Brain microvascular endothelial cell (primary cell): Measurements from ENCODE around the gene KBTBD3.
"Not testable (repeated sequence)": the region's sequence is repeated elsewhere in the genome, so short reads cannot be mapped to it uniquely, and the experiment has no call there.

Experiments used
- DNase-seq: peaks from one replicate; pipeline ENCODE4 v3.0.0-alpha.2; 2020
- H3K27ac ChIP-seq: fragments of 250-450 bp; sonication (Bioruptor Pico); 2 replicates; pipeline ENCODE4 v1.5.1; 2020; ENCODE audit warnings: mild to moderate bottlenecking, moderate library complexity
- H3K27me3 ChIP-seq: fragments of 250-450 bp; sonication (Bioruptor Pico); replicated peaks from 2 replicates; pipeline ENCODE4 v1.5.1; 2020; ENCODE audit warnings: mild to moderate bottlenecking
- H3K36me3 ChIP-seq: fragments of 250-450 bp; sonication (Bioruptor Pico); replicated peaks from 2 replicates; pipeline ENCODE4 v1.5.1; 2020; ENCODE audit warnings: mild to moderate bottlenecking
- H3K4me3 ChIP-seq: 2 replicates; pipeline ENCODE4 v1.5.1; 2011; ENCODE audit warnings: low read depth, mild to moderate bottlenecking, control low read depth, low read length, moderate library complexity
- in situ Hi-C: cut with HindIII; loops from 2 replicates; pipeline ENCODE4 v1.10.0; 2017; ENCODE audit warnings: low sequenced_read_pairs, low pct_ligation_motif_present
- TF ChIP-seq, protein P1 (sequence below): IDR thresholded peaks from 2 replicates; pipeline ENCODE4 v1.5.1; 2011; ENCODE audit warnings: low read depth, mild to moderate bottlenecking, moderate library complexity, low read length, control low read depth, inconsistent platforms; ENCODE audit errors: missing control alignments

Gene KBTBD3

DNA sequence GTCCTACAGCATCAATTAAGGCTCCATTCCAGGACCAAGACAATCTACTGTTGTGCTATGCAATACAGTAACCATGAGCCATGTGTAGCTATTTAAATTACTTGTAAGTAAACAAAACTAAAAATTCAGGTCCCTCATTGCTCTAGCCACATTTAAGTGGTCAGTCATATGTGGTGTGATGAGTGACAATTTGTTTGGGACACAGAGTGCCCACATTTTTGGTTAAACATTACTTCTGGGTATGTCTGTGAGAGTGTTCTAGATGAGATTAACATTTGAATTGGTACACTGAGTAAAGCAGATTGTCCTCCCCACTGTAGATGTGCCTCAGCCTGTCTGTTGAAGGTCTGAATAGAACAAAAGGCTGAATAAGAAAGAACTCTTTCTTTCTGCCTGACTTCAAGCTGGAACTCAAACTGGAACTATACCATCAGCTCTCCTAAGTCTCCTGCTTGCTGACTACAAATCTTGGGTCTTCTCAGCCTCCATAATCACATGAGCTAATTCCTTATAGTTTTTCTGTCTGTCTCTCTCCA lies 15.8 kb downstream of the KBTBD3 start:
- TF ChIP-seq, protein P1, sequence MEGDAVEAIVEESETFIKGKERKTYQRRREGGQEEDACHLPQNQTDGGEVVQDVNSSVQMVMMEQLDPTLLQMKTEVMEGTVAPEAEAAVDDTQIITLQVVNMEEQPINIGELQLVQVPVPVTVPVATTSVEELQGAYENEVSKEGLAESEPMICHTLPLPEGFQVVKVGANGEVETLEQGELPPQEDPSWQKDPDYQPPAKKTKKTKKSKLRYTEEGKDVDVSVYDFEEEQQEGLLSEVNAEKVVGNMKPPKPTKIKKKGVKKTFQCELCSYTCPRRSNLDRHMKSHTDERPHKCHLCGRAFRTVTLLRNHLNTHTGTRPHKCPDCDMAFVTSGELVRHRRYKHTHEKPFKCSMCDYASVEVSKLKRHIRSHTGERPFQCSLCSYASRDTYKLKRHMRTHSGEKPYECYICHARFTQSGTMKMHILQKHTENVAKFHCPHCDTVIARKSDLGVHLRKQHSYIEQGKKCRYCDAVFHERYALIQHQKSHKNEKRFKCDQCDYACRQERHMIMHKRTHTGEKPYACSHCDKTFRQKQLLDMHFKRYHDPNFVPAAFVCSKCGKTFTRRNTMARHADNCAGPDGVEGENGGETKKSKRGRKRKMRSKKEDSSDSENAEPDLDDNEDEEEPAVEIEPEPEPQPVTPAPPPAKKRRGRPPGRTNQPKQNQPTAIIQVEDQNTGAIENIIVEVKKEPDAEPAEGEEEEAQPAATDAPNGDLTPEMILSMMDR = no peak
- in situ Hi-C loops = no loop called here
- Histone ChIP-seq H3K27ac (no peak overlapping the region), H3K4me3 (no peak overlapping the region), H3K27me3 (no peaks in the 10 kb centered on the region), H3K36me3 (no peaks in the 10 kb centered on the region)
- no peak for DNase-seq

DNA sequence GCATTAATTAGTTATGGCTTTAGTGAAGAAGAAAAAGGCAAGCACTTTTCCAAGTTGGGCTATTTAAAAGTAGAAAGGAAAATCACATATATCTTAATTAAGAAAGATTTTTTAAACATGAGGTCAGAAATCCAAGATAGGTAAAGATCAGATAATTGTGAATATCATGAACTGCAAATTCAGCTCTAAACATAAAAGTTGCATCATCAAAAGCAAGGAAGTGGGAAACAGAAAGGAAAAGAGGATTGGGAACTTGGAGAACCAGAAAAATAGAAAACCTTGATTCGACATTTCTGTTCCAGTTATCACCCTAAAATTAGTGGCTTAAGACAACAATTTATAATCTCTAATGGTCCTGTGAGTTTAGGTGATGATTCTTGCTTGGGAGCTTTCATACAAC lies 17.5 kb downstream of the KBTBD3 start:
- Histone ChIP-seq H3K27ac (no peak overlapping the region), H3K4me3 (no peak overlapping the region), H3K36me3 (no peaks in the 10 kb centered on the region), H3K27me3 (no peaks in the 10 kb centered on the region)
- in situ Hi-C loops = no loop called here
- TF ChIP-seq, protein P1 = no peak
- DNase-seq = no peak

DNA sequence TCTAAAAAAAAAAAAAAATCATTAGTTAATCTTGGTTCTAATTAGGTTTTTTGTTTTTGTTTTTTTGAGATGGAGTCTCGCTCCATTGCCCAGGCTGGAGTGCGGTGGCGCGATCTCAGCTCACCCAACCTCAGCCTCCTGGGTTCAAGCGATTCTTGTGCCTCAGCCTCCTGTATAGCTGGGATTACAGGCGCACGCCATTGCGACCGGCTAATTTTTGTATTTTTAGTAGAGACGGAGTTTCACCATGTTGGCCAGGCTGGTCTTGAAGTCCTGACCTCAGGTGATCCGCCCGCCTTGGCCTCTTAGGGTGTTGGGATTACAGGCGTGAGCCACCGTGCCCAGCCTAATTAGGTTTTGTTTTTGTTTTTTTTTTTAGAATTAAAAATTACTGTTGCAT lies 18.8 kb downstream of the KBTBD3 start:
- H3K27me3 ChIP-seq, H3K36me3 ChIP-seq, H3K27ac ChIP-seq, H3K4me3 ChIP-seq, in situ Hi-C loops, DNase-seq: not testable (repeated sequence)

DNA sequence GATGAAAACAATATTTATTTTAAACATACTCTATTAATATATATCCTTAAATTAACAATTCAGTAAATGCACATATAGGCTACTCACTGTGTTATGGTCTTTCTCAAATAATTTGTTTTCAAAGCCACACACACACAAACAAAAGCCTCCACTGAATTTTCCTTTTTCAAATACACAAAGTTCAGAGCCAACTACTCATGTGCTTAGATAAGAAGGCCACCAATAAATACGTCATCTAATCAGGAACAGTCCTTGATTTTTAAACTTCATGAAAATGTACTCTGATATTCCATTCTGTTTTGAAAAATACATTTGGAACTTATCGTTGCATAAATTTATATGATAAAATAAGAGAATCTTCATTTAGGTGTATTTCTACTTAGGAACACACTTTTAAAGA lies 26.0 kb downstream of the KBTBD3 start:
- Histone ChIP-seq H3K36me3 (no peaks in the 10 kb centered on the region), H3K27me3 (no peaks in the 10 kb centered on the region), H3K4me3 (no peak overlapping the region), H3K27ac (no peak overlapping the region)
- no peak for DNase-seq
- TF ChIP-seq, protein P1 = no peak
- in situ Hi-C loops = no loop called here

DNA sequence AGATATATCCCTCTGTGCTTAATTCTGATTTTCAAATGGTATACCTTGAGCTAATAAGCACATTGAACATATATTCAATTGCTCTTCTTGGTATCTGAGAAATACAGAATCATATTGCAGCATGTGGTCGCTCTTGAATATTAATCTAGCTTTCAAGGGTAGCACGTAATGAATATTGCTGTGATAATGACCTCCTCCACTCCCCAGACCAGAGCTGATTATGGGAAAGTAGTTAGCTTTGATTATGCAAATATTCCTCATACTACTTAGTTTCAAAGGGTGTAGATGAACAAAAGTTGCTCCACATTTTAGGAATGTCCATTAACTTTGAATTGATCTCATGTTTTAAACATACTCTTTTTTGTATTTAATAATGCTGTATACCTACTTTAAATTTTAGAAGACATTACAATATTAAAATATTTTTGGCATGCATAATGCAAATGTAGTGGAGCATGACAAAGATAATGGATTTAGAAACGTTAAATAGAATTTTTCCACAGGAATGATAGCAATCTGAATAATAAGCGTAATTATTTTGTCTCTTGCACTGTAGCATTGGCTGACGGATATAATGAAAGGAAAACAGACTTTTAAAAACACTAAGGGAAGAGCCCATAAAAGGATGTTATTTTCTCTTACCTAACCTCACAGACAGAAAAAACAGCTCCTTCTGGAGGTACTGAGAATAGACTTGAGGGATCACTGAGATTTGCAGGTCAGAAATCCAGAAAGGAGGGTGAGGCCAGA lies 27.2 kb downstream of the KBTBD3 start:
- in situ Hi-C loops = no loop called here
- Histone ChIP-seq H3K27ac (no peak overlapping the region), H3K4me3 (no peak overlapping the region), H3K36me3 (no peaks in the 10 kb centered on the region), H3K27me3 (no peaks in the 10 kb centered on the region)
- DNase-seq = no peak
- TF ChIP-seq, protein P1 = no peak

DNA sequence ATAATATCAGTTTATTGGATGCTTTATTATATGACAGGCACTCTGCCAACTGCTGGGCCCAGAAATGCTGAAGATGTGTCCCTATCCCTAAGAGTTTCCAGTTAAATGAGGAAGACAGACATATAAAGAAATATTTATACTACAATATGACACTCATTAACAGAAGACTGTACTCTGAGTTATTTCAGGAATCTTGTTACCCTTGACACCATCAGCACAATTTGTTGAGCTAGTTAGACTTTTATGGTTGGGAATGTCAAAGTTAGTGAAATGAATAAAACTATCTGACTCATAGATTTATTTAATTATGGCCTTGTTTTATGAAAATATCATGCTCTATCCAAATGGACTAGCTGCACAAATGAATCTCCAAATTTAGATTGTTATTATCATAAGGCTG lies 29.5 kb downstream of the KBTBD3 start:
- H3K27ac ChIP-seq = no peak overlapping the region
- H3K27me3 ChIP-seq = no peaks in the 10 kb centered on the region
- no peak overlapping the region for H3K4me3 ChIP-seq
- in situ Hi-C loops = no loop called here
- DNase-seq = no peak
- no peaks in the 10 kb centered on the region for H3K36me3 ChIP-seq
- TF ChIP-seq, protein P1 = no peak
